SKM-1 treated with dmso at 0.1 percent for 144 hours (cell line): Measurements from ENCODE around the gene ZNF460.

Experiments used
- DNase-seq: peaks from one replicate; lab custom pipeline; 2025; ENCODE audit not compliant: unreplicated experiment; lab: John Stamatoyannopoulos, UW

ZNF460 gene

GRCh38 chr19:57279418-57280164 is 694 bp upstream of the ZNF460 start:
- DNase-seq, result peak; percentile 60

- DNase-seq, result no peak
Measured at GRCh38 chr19:57280962-57281400, 696 bp downstream of the ZNF460 start.

GRCh38 chr19:57282011-57282643 is 1.8 kb downstream of the ZNF460 start:
- DNase-seq, result no peak

- DNase-seq, result no peak
Measured at GRCh38 chr19:57288373-57288772, 8.1 kb downstream of the ZNF460 start.

GRCh38 chr19:57290970-57291369 is 10.7 kb downstream of the ZNF460 start:
- DNase-seq, result no peak

- no peak for DNase-seq
Measured at GRCh38 chr19:57292547-57292946, 12.3 kb downstream of the ZNF460 start.

- no peak for DNase-seq
Measured at GRCh38 chr19:57293719-57294118, 13.4 kb downstream of the ZNF460 start.

- no peak for DNase-seq
Measured at GRCh38 chr19:57302020-57302465, 21.8 kb downstream of the ZNF460 start.

GRCh38 chr19:57302727-57303401 is 22.6 kb downstream of the ZNF460 start:
- DNase-seq, result no peak

- no peak for DNase-seq
Measured at GRCh38 chr19:57305056-57305455, 24.8 kb downstream of the ZNF460 start.

GRCh38 chr19:57308514-57308913 is 28.2 kb downstream of the ZNF460 start:
- no peak for DNase-seq

- DNase-seq, result no peak
Measured at GRCh38 chr19:57310792-57311191, 30.5 kb downstream of the ZNF460 start.

- no peak for DNase-seq
Measured at GRCh38 chr19:57314146-57314545, 33.9 kb downstream of the ZNF460 start.

GRCh38 chr19:57317503-57317902 is 37.2 kb downstream of the ZNF460 start:
- DNase-seq, result no peak

- DNase-seq, result no peak
Measured at GRCh38 chr19:57319869-57320179, 39.5 kb downstream of the ZNF460 start.

- peak; percentile 71 for DNase-seq
Measured at GRCh38 chr19:57320180-57321084, 40.1 kb downstream of the ZNF460 start, which contains the start of gene ZNF543. ZNF543 (plus strand) TSS chr19:57320472; CDS start chr19:57320854, 382 bp downstream.

- no peak for DNase-seq
Measured at GRCh38 chr19:57321116-57321515, 40.8 kb downstream of the ZNF460 start.

- DNase-seq, result no peak
Measured at GRCh38 chr19:57321751-57322150, 41.5 kb downstream of the ZNF460 start.

- DNase-seq, result no peak
Measured at GRCh38 chr19:57324992-57325391, 44.7 kb downstream of the ZNF460 start.

GRCh38 chr19:57327993-57328392 is 47.7 kb downstream of the ZNF460 start:
- no peak for DNase-seq

- no peak for DNase-seq
Measured at GRCh38 chr19:57334191-57334590, 53.9 kb downstream of the ZNF460 start.
